Suprapubic skin (tissue), 4 donors: ENCODE results near the gene RARG. TPM values are rescaled to one million over a fixed set of nuclear protein-coding genes. Genes with fewer than 3 reads are reported as not detected.

ENCODE experiments used
- DNase-seq, 2 donors: peaks; one replicate each; pipeline ENCODE4 v3.0.0-alpha.2; 2019; ENCODE audit warnings: low spot score in 2 of 2
- H3K27ac ChIP-seq: fragments of 200-600 bp; sonication (generic); one replicate; pipeline ENCODE4 v1.5.1; 2019
- H3K27me3 ChIP-seq: fragments of 200-600 bp; sonication (generic); one replicate; pipeline ENCODE4 v1.5.1; 2019
- H3K36me3 ChIP-seq: fragments of 200-600 bp; sonication (generic); one replicate; pipeline ENCODE4 v1.5.1; 2019
- H3K4me1 ChIP-seq: fragments of 200-600 bp; sonication (generic); one replicate; pipeline ENCODE4 v1.5.1; 2019
- H3K4me3 ChIP-seq: fragments of 200-600 bp; sonication (generic); one replicate; pipeline ENCODE4 v1.5.1; 2019; ENCODE audit warnings: mild to moderate bottlenecking
- H3K9me3 ChIP-seq: fragments of 200-600 bp; sonication (generic); one replicate; pipeline ENCODE4 v1.5.1; 2019
- CTCF ChIP-seq, 2 donors: fragments of 200-600 bp in 1 of 2; fragments of 450-650 bp in 1 of 2; sonication (generic) in 1 of 2; IDR thresholded peaks; one replicate each; pipeline ENCODE4 v1.5.1; 2016 to 2019; ENCODE audit warnings: antibody characterized with exemption in 2 of 2, mild to moderate bottlenecking in 1 of 2, moderate library complexity in 1 of 2
- EP300 ChIP-seq: sonication (generic); formaldehyde crosslinking; IDR thresholded peaks from one replicate; pipeline ENCODE4 v1.6.1; 2017; ENCODE audit warnings: antibody characterized with exemption
- POLR2A ChIP-seq, 2 donors: fragments of 450-650 bp; IDR thresholded peaks; one replicate each; pipeline ENCODE4 v1.6.1; 2017; ENCODE audit warnings: antibody characterized with exemption in 2 of 2, mild to moderate bottlenecking in 2 of 2, moderate library complexity in 2 of 2
- POLR2AphosphoS5 ChIP-seq, 3 donors: sonication (generic); formaldehyde crosslinking; IDR thresholded peaks; one replicate each; pipeline ENCODE4 v1.6.1; 2017; ENCODE audit warnings: antibody characterized with exemption in 3 of 3
- WGBS: methylation state at CpG from one replicate; pipeline ENCODE4 v1.1.5; 2018; 5-methylcytosine and 5-hydroxymethylcytosine counted together
- total RNA-seq, 4 donors: library from RNA; depleted of rRNA; stranded (reverse); fragments of >200 nt; gene quantifications; one replicate each; pipeline ENCODE4 v1.1.0, GENCODE V29; 2016

The RARG gene
- total RNA-seq, 4 donors from 2014 or later, result 140 to 198 (median 172) TPM

- Histone ChIP-seq H3K36me3 (peaks cover 9% of the 10 kb centered on the region), H3K4me1 (peaks cover 44% of the 10 kb centered on the region), H3K27me3 (no peaks in the 10 kb centered on the region), H3K27ac (peak overlapping the region; percentile 87), H3K4me3 (peak overlapping the region; percentile 65), H3K9me3 (no peaks in the 10 kb centered on the region)
- whole genome bisulfite sequencing, result 5% methylated on average over 14 of the region's 19 CpGs
- TF ChIP-seq POLR2AphosphoS5 (IDR thresholded peaks at IDR 0.05) (no peak), EP300 (no peak), CTCF (IDR thresholded peaks at IDR 0.05) (no peak), POLR2A (IDR thresholded peaks at IDR 0.05) (no peak)
- DNase-seq, result peak in 1 of 2 donors; percentile 78
These were observed 20.4 kb upstream of the RARG start for GRCh38 chr12:53252349-53252916.

DNA sequence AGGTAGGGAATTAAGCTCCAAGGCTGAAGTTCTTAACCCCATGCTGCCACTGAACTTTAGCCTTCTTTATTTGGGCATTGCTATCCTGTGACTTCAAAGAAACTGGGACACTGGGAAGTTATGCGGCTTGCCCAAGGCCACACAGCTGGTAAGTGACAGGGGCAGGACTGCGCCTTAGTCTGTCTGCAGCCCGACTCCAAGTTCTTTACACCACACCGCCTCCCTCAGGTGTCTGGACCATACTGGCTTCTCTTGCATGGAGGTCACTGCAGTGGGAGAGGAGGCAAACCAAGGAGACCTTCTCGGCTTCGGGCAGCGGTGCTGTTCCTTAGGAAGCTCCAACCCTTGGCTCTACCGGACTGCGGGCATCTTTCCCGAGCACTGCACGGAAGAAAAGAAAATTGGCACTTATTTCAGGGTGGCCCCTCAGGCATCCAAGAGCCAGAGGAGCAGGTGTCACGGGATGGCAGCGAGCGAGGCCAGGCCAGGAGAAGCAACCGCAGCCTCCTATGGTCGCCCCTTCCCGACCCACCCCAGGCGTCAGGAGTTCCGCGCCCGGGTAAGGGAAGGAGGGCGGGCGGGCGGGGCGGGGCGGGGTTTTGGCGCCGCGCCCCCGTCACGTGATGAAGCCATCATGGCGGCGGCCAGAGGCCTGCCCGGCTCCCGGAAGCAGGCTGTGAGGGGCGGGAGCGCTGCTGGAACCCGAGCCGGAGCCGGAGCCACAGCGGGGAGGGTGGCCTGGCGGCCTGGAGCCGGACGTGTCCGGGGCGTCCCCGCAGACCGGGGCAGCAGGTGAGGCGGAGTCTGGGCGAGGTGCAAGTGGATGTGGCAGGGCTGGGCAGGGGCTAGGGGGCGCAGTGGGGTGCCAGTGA is 19.7 kb upstream of the RARG start:
- no peaks in the 10 kb centered on the region for H3K9me3 ChIP-seq
- no peaks in the 10 kb centered on the region for H3K27me3 ChIP-seq
- H3K36me3 ChIP-seq, result peaks cover 9% of the 10 kb centered on the region
- H3K4me3 ChIP-seq, result peak overlapping the region; percentile 65
- H3K27ac ChIP-seq, result peak overlapping the region; percentile 87
- H3K4me1 ChIP-seq, result peaks cover 44% of the 10 kb centered on the region
- peak; percentile 86 to 88 for DNase-seq
- under 1% methylated on average over 37 of the region's 51 CpGs for WGBS
- TF ChIP-seq POLR2A (IDR thresholded peaks at IDR 0.05), result no peak
- peak in 1 of 2 donors; percentile 19 for TF ChIP-seq CTCF (IDR thresholded peaks at IDR 0.05)
- TF ChIP-seq EP300, result no peak
- TF ChIP-seq POLR2AphosphoS5 (IDR thresholded peaks at IDR 0.05), result peak in 1 of 3 donors; percentile 27

DNA sequence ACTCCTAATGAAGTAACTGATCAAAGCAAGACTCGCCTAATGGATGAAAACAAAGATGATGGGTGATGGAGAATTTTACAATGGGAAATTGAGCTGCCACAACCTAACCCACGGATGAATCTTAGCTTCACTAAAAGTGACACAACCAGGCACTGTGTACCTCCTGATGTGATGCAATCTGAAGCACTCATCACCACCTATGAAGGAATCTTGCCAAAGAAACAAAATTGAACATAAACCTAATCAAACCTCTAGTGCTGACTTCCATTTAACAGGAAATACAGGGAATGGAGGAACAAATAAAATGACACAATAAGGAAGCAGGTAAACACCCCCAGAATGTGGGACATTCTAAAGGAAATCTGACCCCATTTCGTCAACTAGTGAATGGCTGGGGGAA is 13.3 kb upstream of the RARG start:
- H3K4me1 ChIP-seq, result no peaks in the 10 kb centered on the region
- no peaks in the 10 kb centered on the region for H3K27me3 ChIP-seq
- no peak for DNase-seq
- H3K36me3 ChIP-seq, result no peaks in the 10 kb centered on the region
- no peaks in the 10 kb centered on the region for H3K9me3 ChIP-seq
- H3K4me3 ChIP-seq, result no peak overlapping the region
- H3K27ac ChIP-seq, result no peak overlapping the region
- no peak for TF ChIP-seq EP300
- TF ChIP-seq CTCF (IDR thresholded peaks at IDR 0.05), result no peak
- no peak for TF ChIP-seq POLR2A (IDR thresholded peaks at IDR 0.05)
- TF ChIP-seq POLR2AphosphoS5 (IDR thresholded peaks at IDR 0.05), result no peak
- 78% methylated on average over 3 of the region's 3 CpGs for WGBS

- Histone ChIP-seq H3K36me3 (no peaks in the 10 kb centered on the region), H3K9me3 (no peaks in the 10 kb centered on the region), H3K27me3 (no peaks in the 10 kb centered on the region), H3K27ac (no peak overlapping the region), H3K4me3 (no peak overlapping the region), H3K4me1 (no peaks in the 10 kb centered on the region)
- no peak for TF ChIP-seq POLR2AphosphoS5 (IDR thresholded peaks at IDR 0.05)
- no peak for TF ChIP-seq CTCF (IDR thresholded peaks at IDR 0.05)
- no peak for TF ChIP-seq EP300
- TF ChIP-seq POLR2A (IDR thresholded peaks at IDR 0.05), result no peak
- no peak for DNase-seq
- 75% methylated on average over 1 of the region's 1 CpG for WGBS
These were observed 12.3 kb upstream of the RARG start for GRCh38 chr12:53244337-53244736.
